ENCODE measurements around the gene ZNF444. TPM values are rescaled to one million over a fixed set of nuclear protein-coding genes. Genes with fewer than 3 reads are reported as not detected.

The ZNF444 gene
- total and polyA plus RNA-seq, 2 of the 8 experiments (the other 6 are each of a cell fraction or from before 2014, with no cell fraction given): 49.5 to 54.5 TPM

DNA sequence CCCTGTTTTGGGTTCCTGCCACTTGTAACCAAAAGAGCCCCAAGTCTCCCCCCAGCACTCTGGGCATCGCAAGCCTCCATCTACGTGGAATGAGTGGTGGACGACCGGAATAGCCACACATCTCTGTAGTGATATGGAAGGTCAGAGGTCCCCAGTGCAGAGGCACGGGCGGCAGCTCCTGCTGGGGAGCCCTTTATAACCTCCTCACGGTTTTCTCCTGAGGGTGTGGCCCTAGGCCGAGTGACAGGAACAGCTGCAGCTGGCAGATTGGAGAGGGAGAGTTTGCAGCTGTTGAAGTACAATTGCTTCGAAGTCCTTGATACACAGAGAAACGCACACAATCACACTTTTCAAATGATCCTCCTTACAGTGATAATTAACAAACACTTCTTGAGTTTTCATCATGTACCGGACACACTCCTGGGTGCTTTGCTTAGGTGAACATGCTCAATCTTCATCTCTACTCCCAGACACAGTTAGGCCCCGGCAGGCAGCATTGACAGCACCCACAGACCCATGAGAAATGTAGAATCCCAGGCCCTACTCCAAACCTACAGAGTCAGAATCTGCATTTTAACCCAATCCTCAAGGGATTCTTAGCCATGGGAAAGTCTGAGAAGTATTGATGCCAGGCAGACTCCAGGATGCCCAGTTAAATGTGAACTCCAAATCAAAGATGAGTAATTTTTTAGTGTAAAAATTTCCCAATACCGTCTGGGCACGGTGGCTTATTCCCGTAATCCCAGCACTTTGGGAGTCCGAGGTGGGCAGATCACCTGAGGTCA, 15.1 kb upstream of the ZNF444 start:
- Histone ChIP-seq H2AFZ (ENCODE audit: low read length) (no peak overlapping the region), H4K5ac (ENCODE audit: insufficient read length, low read depth, low read length) (no peak overlapping the region), H3K4me2 (ENCODE audit: insufficient read depth in 1 of 2, low read depth in 2 of 2, low read length in 2 of 2) (no peak overlapping the region), H3K36me3 (ENCODE audit: control insufficient read depth in 2 of 4, insufficient read depth in 4 of 4, low read length in 3 of 4) (no peaks in the 10 kb centered on the region), H4K91ac (replicated peaks; ENCODE audit: insufficient read length, low read length) (no peak overlapping the region), H4K8ac (ENCODE audit: extremely low read depth, insufficient read depth, low read length) (no peak overlapping the region), H3K4ac (replicated peaks; ENCODE audit: insufficient read length, low read depth, low read length) (no peak overlapping the region), H2BK5ac (ENCODE audit: low read depth, low read length) (no peak overlapping the region), H2BK12ac (ENCODE audit: low read depth, low read length) (no peak overlapping the region), H3K56ac (replicated peaks; ENCODE audit: insufficient read length, low read depth, low read length) (no peak overlapping the region), H2AK5ac (ENCODE audit: low read depth, low read length) (no peak overlapping the region), H3K18ac (ENCODE audit: extremely low read depth, low read length) (no peak overlapping the region), H3K9me3 (ENCODE audit: insufficient read depth in 2 of 2, low read depth in 1 of 2, low read length in 1 of 2) (no peaks in the 10 kb centered on the region), H3K23ac (ENCODE audit: insufficient read length) (no peak overlapping the region), H2BK15ac (ENCODE audit: low read length) (no peak overlapping the region), H3K4me1 (replicated peaks in 1 of 4; ENCODE audit: control insufficient read depth in 3 of 4, insufficient read depth in 4 of 4, low read length in 3 of 4) (peaks cover 0 to 5% (median 3%) of the 10 kb centered on the region in 4 experiments; a peak in 3 of 7 replicates), H2BK120ac (replicated peaks; ENCODE audit: low read depth, low read length) (no peak overlapping the region), H3K79me2 (ENCODE audit: control insufficient read depth in 1 of 2, insufficient read depth in 2 of 2, low read length in 2 of 2) (no peaks in the 10 kb centered on the region), H3K79me1 (ENCODE audit: low read depth, low read length) (no peaks in the 10 kb centered on the region), H3K9ac (replicated peaks in 1 of 4; ENCODE audit: extremely low read depth in 1 of 4, low read depth in 3 of 4, low read length in 3 of 4) (no peak overlapping the region), H3K27ac (ENCODE audit: low read depth, low read length) (no peak overlapping the region), H3K14ac (ENCODE audit: insufficient read length) (no peak overlapping the region), H3K4me3 (ENCODE audit: extremely low read depth in 1 of 4, insufficient read depth in 2 of 4, low read depth in 3 of 4, low read length in 4 of 4) (no peak overlapping the region), H3K27me3 (replicated peaks in 1 of 4; ENCODE audit: control insufficient read depth in 3 of 4, extremely low read depth in 1 of 4, insufficient read depth in 3 of 4, low read length in 3 of 4) (no peaks in the 10 kb centered on the region; a peak in 1 of 7 replicates), H2BK20ac (ENCODE audit: low read length) (no peak overlapping the region), H3K23me2 (ENCODE audit: low read depth, low read length) (peaks cover 4% of the 10 kb centered on the region), H4K20me1 (replicated peaks in 1 of 2; ENCODE audit: control insufficient read depth in 1 of 2, insufficient read depth in 2 of 2, low read length in 2 of 2) (no peaks in the 10 kb centered on the region)
- TF ChIP-seq, protein P1, sequence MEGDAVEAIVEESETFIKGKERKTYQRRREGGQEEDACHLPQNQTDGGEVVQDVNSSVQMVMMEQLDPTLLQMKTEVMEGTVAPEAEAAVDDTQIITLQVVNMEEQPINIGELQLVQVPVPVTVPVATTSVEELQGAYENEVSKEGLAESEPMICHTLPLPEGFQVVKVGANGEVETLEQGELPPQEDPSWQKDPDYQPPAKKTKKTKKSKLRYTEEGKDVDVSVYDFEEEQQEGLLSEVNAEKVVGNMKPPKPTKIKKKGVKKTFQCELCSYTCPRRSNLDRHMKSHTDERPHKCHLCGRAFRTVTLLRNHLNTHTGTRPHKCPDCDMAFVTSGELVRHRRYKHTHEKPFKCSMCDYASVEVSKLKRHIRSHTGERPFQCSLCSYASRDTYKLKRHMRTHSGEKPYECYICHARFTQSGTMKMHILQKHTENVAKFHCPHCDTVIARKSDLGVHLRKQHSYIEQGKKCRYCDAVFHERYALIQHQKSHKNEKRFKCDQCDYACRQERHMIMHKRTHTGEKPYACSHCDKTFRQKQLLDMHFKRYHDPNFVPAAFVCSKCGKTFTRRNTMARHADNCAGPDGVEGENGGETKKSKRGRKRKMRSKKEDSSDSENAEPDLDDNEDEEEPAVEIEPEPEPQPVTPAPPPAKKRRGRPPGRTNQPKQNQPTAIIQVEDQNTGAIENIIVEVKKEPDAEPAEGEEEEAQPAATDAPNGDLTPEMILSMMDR (IDR thresholded peaks at IDR 0.05; ENCODE audit: control extremely low read depth in 1 of 3, insufficient read depth in 1 of 3, low read depth in 1 of 3, low read length in 3 of 3): no peak
- DNase-seq (ENCODE audit: low read depth in 1 of 2, low spot score in 2 of 2): no peak
- CTCF ChIA-PET (ENCODE audit: partially characterized antibody): interaction anchor here (1.3 to 1.5 kb wide), 3 partner anchors 12 to 30 kb away, joined by 3 to 8 read pairs (median 3); no protein-coding TSS in a partner anchor
- POLR2A ChIA-PET (ENCODE audit: partially characterized antibody): interaction anchor here (1.3 to 1.7 kb wide), 4 partner anchors 10 to 18 kb away, joined by 3 to 6 read pairs (median 4); no protein-coding TSS in a partner anchor
- FAIRE-seq: no peak
- WGBS, 2 experiments (ENCODE audit: extremely low coverage in 1 of 2, insufficient coverage in 1 of 2, insufficient read length in 1 of 2, insufficient replicate concordance in 2 of 2, low coverage in 1 of 2, low lambda C conversion rate in 2 of 2, missing lambda C conversion rate in 1 of 2): 87% methylated on average over 16 of the region's 16 CpGs; no CpG with 5 or more reads in 1 of the 2 experiments

All from H1 (cell line).